Glutamatergic neuron (in vitro differentiated cells): ENCODE results near the gene ACTL6B. TPM values are rescaled to one million over a fixed set of nuclear protein-coding genes. Genes with fewer than 3 reads are reported as not detected.

Experiments
- DNase-seq: peaks from one replicate; pipeline ENCODE4 v3.0.0; 2022
- H3K27ac Mint-ChIP-seq: one replicate; pipeline ENCODE4 v1.8.0; 2020; ENCODE audit warnings: mild to moderate bottlenecking, mixed read lengths, inconsistent platforms; ENCODE audit not compliant: unreplicated experiment
- H3K27me3 Mint-ChIP-seq: one replicate; pipeline ENCODE4 v1.8.0; 2020; ENCODE audit warnings: mild to moderate bottlenecking, moderate library complexity, mixed read lengths, inconsistent platforms; ENCODE audit not compliant: unreplicated experiment
- H3K36me3 Mint-ChIP-seq: one replicate; pipeline ENCODE4 v1.8.0; 2020; ENCODE audit warnings: mild to moderate bottlenecking, mixed read lengths, inconsistent platforms; ENCODE audit not compliant: unreplicated experiment
- H3K4me1 Mint-ChIP-seq: one replicate; pipeline ENCODE4 v1.8.0; 2020; ENCODE audit warnings: mild to moderate bottlenecking, low read depth, mixed read lengths, inconsistent platforms; ENCODE audit not compliant: unreplicated experiment
- H3K4me3 Mint-ChIP-seq: one replicate; pipeline ENCODE4 v1.8.0; 2020; ENCODE audit warnings: mild to moderate bottlenecking, mixed read lengths, inconsistent platforms; ENCODE audit not compliant: unreplicated experiment
- H3K9me3 Mint-ChIP-seq: one replicate; pipeline ENCODE4 v1.8.0; 2020; ENCODE audit warnings: mild to moderate bottlenecking, moderate library complexity, mixed read lengths, inconsistent platforms; ENCODE audit not compliant: unreplicated experiment
- total RNA-seq: library from RNA; stranded (reverse); fragmentation: NEBNext Ultra II Directional; extraction: Animal tissue kit (Norgen Biotek cat#: 25700); gene quantifications from one replicate; pipeline ENCODE4 v1.2.1, GENCODE V29; 2021; ENCODE audit not compliant: unreplicated experiment
- TF ChIP-seq, protein P1 (sequence below): fragments of 200-600 bp; sonication (generic); IDR thresholded peaks from one replicate; pipeline ENCODE4 v1.5.0; 2021; ENCODE audit not compliant: partially characterized antibody, unreplicated experiment

The ACTL6B gene
- total RNA-seq, 1 donor from 2014 or later, result 95.2 TPM

DNA sequence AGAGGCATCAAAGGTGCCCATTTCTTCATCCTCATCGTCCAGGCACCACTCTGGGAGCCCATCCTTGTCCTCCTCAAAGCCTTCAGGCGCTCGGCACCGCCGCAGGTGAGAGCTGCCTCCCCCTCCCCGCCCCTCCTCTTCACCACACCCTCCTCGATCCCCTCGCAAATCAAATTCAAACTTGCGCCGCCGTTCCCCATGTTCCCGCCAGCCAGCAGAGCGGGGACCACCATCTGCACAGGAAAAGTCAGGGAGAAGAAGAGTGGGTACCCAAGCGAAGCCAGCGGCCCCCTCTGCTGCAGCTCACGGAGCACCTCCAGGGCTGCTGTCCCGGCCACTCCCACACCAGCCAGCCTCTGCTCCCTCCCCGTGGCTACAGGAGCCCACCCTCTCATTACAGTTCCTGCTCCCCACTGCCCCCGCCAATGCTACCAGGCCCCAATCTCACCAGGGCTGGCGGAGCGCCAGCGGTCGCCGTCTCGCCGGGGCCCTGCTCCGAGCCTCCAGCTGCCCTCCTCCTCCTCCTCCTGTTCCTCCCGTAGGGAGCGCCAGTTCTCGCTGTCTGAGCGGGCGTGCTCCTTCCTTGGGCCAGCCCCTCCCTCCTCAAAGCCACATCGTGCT lies 30.1 kb upstream of the ACTL6B start:
- H3K9me3 Mint-ChIP-seq, result peaks cover 7% of the 10 kb centered on the region
- H3K4me3 Mint-ChIP-seq, result no peak overlapping the region
- H3K27me3 Mint-ChIP-seq, result peaks cover 10% of the 10 kb centered on the region
- H3K36me3 Mint-ChIP-seq, result no peaks in the 10 kb centered on the region
- DNase-seq, result no peak
- no peak overlapping the region for H3K27ac Mint-ChIP-seq
- H3K4me1 Mint-ChIP-seq, result peaks cover 9% of the 10 kb centered on the region
- TF ChIP-seq, protein P1, sequence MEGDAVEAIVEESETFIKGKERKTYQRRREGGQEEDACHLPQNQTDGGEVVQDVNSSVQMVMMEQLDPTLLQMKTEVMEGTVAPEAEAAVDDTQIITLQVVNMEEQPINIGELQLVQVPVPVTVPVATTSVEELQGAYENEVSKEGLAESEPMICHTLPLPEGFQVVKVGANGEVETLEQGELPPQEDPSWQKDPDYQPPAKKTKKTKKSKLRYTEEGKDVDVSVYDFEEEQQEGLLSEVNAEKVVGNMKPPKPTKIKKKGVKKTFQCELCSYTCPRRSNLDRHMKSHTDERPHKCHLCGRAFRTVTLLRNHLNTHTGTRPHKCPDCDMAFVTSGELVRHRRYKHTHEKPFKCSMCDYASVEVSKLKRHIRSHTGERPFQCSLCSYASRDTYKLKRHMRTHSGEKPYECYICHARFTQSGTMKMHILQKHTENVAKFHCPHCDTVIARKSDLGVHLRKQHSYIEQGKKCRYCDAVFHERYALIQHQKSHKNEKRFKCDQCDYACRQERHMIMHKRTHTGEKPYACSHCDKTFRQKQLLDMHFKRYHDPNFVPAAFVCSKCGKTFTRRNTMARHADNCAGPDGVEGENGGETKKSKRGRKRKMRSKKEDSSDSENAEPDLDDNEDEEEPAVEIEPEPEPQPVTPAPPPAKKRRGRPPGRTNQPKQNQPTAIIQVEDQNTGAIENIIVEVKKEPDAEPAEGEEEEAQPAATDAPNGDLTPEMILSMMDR, result no peak

DNA sequence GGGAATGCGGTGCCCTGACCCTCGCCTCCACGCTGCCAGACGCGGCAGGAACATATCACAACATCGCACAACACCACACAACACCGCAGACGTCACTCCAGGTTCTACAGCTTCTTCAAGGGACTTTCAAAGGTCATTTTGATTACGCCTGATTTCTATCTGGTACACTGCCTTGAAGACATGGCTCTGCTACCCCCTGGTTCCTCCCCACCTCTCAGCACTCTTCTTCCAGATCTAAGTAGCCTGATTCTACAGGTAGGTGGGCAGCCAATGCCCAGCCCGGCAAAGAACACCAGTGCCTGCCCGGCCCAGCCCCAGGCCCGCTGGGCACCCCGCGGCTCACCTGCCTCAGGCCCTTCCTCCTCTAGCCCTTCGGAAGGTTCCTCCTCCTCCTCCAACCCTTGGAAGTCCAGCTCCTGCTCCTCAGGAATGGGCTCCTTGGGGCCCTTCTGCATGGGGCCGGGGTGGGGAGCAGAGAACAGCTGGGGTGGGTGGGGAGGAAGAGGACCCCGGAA lies 29.4 kb upstream of the ACTL6B start:
- peaks cover 10% of the 10 kb centered on the region for H3K27me3 Mint-ChIP-seq
- H3K9me3 Mint-ChIP-seq, result peaks cover 7% of the 10 kb centered on the region
- no peak overlapping the region for H3K4me3 Mint-ChIP-seq
- TF ChIP-seq, protein P1, result no peak
- H3K36me3 Mint-ChIP-seq, result no peaks in the 10 kb centered on the region
- peaks cover 9% of the 10 kb centered on the region for H3K4me1 Mint-ChIP-seq
- DNase-seq, result no peak
- H3K27ac Mint-ChIP-seq, result no peak overlapping the region

DNA sequence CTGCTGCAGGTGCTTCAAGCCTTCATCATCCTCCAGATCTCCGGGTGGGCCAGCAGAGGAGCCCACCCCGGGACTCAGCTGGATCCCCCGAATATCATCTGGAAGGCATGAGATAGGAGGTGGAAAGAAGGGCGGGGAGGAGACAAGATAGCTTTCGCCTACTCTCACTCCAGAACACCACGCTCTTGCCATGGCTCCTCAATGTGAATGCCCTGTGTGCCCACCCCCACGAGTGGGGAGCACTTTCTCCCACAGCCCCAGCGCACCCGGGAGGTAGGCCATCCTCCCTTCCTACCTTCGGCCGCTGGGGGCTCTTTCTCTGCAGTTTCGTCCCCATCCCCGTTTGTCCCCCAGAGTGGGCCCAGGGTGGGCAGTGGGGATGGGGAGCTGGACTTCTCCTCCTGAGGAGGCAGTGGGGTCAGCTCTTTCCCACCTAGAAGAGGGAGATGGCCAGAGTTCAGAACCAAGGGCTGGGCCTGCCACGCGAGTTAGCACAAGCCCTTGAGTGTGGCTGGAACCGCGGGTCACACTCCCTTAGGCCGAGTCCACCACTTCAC lies 28.9 kb upstream of the ACTL6B start:
- Mint-ChIP-seq H3K4me3 (no peak overlapping the region), H3K36me3 (peaks cover 2% of the 10 kb centered on the region), H3K4me1 (peaks cover 11% of the 10 kb centered on the region), H3K9me3 (peaks cover 10% of the 10 kb centered on the region), H3K27ac (no peak overlapping the region), H3K27me3 (peaks cover 11% of the 10 kb centered on the region)
- no peak for DNase-seq
- TF ChIP-seq, protein P1, result no peak

DNA sequence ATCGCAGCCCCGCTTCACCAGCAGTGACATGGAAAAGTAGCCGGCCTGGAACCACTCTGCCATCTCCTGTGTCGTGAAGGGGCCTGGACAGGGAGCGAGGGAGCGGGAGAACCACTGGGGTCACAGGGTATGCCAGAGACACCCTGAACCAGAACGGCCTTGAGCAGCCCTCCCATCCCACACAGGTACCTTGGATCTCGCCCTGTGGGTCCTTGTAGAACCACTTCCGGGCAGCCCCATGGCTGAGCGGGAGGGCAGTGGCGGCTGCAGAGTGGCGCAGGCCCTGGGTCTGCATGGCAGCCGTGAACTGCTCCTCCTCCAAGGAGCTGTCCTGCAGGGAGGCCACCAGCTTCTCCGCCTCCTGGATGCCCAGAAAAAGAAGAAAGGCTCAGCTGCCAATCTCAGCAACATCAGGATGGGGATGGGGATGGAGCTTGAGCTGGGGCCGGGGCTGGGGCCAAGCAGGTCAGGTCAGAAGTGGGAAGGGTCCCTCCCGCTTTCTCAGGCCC lies 28.3 kb upstream of the ACTL6B start:
- TF ChIP-seq, protein P1, result no peak
- H3K9me3 Mint-ChIP-seq, result peaks cover 11% of the 10 kb centered on the region
- peaks cover 12% of the 10 kb centered on the region for H3K27me3 Mint-ChIP-seq
- H3K4me3 Mint-ChIP-seq, result no peak overlapping the region
- peaks cover 4% of the 10 kb centered on the region for H3K36me3 Mint-ChIP-seq
- no peak overlapping the region for H3K27ac Mint-ChIP-seq
- DNase-seq, result no peak
- H3K4me1 Mint-ChIP-seq, result peaks cover 10% of the 10 kb centered on the region
